Camera-type eye (tissue), 1 donor: ENCODE measurements around the gene SLC1A7. TPM values are rescaled to one million over a fixed set of nuclear protein-coding genes. Genes with fewer than 3 reads are reported as not detected.

Source experiments
- total RNA-seq: library from RNA; depleted of rRNA; stranded (reverse); fragments of >200 nt; gene quantifications from one replicate; pipeline ENCODE4 v1.2.3, GENCODE V29; 2014

Gene SLC1A7
- 148 TPM for total RNA-seq

GRCh38 chr1:53142226-53142853 is at the start of gene SLC1A7:
TSS of gene SLC1A7 (minus strand) at chr1:53142638. CDS start at chr1:53142449, 189 bp downstream.

GRCh38 chr1:53061859-53062707 is 80.4 kb downstream of the SLC1A7 start, which contains the start of gene PODN:
TSS of gene PODN (plus strand) at chr1:53062213. CDS start at chr1:53069856, 7,643 bp downstream.

Other genes with a start within 250 kb of the SLC1A7 start
- gene ECHDC2, start 220.9 kb downstream of the SLC1A7 start, total RNA-seq: 47.3 TPM
- gene SCP2, start 215.4 kb downstream of the SLC1A7 start, total RNA-seq: 111 TPM
- gene PODN, start 80.4 kb downstream of the SLC1A7 start, total RNA-seq: 17.1 TPM
- 14.3 TPM for gene CPT2, start 54.2 kb upstream of the SLC1A7 start, total RNA-seq
- gene CZIB, start 78.0 kb upstream of the SLC1A7 start, total RNA-seq: 55.7 TPM
- gene MAGOH, start 95.9 kb upstream of the SLC1A7 start, total RNA-seq: 37.7 TPM
- 52.0 TPM for gene LRP8, start 185.4 kb upstream of the SLC1A7 start, total RNA-seq